GM23338 (cell line): ENCODE data around the gene CABLES2. TPM values are rescaled to one million over a fixed set of nuclear protein-coding genes. Genes with fewer than 3 reads are reported as not detected.

Experiments
- ATAC-seq: fragments of 200-7000 bp; cut with Tn5 transposase; 3 replicates; pipeline ENCODE4 v1.9.1; 2020
- DNase-seq: peaks from one replicate; pipeline ENCODE4 v3.0.0-alpha.2; 2015; ENCODE audit warnings: low spot score
- H2AFZ ChIP-seq: fragments of 200-600 bp; sonication (generic); 2 replicates; pipeline ENCODE4 v1.8.0; 2016; ENCODE audit warnings: antibody characterized with exemption, mild to moderate bottlenecking, moderate library complexity
- H3F3A ChIP-seq: fragments of 200-600 bp; sonication (generic); replicated peaks from 2 replicates; pipeline ENCODE4 v1.8.0; 2017; ENCODE audit warnings: antibody characterized with exemption, mixed run types, low read depth
- H3K27ac ChIP-seq: fragments of 200-600 bp; sonication (generic); 2 replicates; pipeline ENCODE4 v1.6.1; 2016; ENCODE audit warnings: low read depth
- H3K27me3 ChIP-seq: fragments of 200-600 bp; sonication (generic); 2 replicates; pipeline ENCODE4 v1.8.0; 2016; ENCODE audit warnings: mild to moderate bottlenecking, mixed run types, moderate library complexity; ENCODE audit not compliant: insufficient read depth
- H3K36me3 ChIP-seq: fragments of 200-600 bp; sonication (generic); 2 replicates; pipeline ENCODE4 v1.8.0; 2016; ENCODE audit warnings: mild to moderate bottlenecking; ENCODE audit not compliant: insufficient read depth
- H3K4me1 ChIP-seq: fragments of 200-600 bp; sonication (generic); 2 replicates; pipeline ENCODE4 v1.8.0; 2016; ENCODE audit warnings: mild to moderate bottlenecking, moderate library complexity; ENCODE audit not compliant: insufficient read depth
- H3K4me2 ChIP-seq: fragments of 200-600 bp; sonication (generic); 2 replicates; pipeline ENCODE4 v1.7.1; 2017; ENCODE audit warnings: mixed run types
- H3K4me3 ChIP-seq: fragments of 200-600 bp; sonication (generic); 2 replicates; pipeline ENCODE4 v1.6.1; 2016; ENCODE audit warnings: mixed run types
- H3K79me2 ChIP-seq: fragments of 200-600 bp; sonication (generic); replicated peaks from 2 replicates; pipeline ENCODE4 v1.8.0; 2017; ENCODE audit warnings: mild to moderate bottlenecking; ENCODE audit not compliant: insufficient read depth
- H3K9me2 ChIP-seq: fragments of 200-600 bp; sonication (generic); 2 replicates; pipeline ENCODE4 v1.8.0; 2017; ENCODE audit not compliant: insufficient read depth
- H4K20me1 ChIP-seq: fragments of 200-600 bp; sonication (generic); replicated peaks from 2 replicates; pipeline ENCODE4 v1.8.0; 2017; ENCODE audit warnings: mild to moderate bottlenecking; ENCODE audit not compliant: insufficient read depth
- H3K27ac Mint-ChIP-seq: 2 replicates; pipeline ENCODE4 v1.8.0; 2020; ENCODE audit warnings: inconsistent platforms, mild to moderate bottlenecking, moderate library complexity, mixed read lengths
- H3K27me3 Mint-ChIP-seq: 3 replicates; pipeline ENCODE4 v1.8.0; 2022; ENCODE audit warnings: low read depth, mild to moderate bottlenecking, moderate library complexity, mixed read lengths, inconsistent platforms; ENCODE audit not compliant: insufficient read depth, poor library complexity
- H3K36me3 Mint-ChIP-seq: 3 replicates; pipeline ENCODE4 v1.8.0; 2021; ENCODE audit warnings: low read depth, mild to moderate bottlenecking, inconsistent platforms, moderate library complexity, mixed read lengths
- H3K4me1 Mint-ChIP-seq: 3 replicates; pipeline ENCODE4 v1.8.0; 2020; ENCODE audit warnings: mild to moderate bottlenecking, inconsistent platforms, mixed read lengths
- H3K4me3 Mint-ChIP-seq: 3 replicates; pipeline ENCODE4 v1.8.0; 2021; ENCODE audit warnings: moderate library complexity, mild to moderate bottlenecking, inconsistent platforms, mixed read lengths
- H3K9me3 Mint-ChIP-seq: 3 replicates; pipeline ENCODE4 v1.8.0; 2020; ENCODE audit warnings: moderate library complexity, mild to moderate bottlenecking, inconsistent platforms, mixed read lengths
- CREB1 ChIP-seq: fragments of 250-450 bp; sonication (Bioruptor Pico); IDR thresholded peaks from 2 replicates; pipeline ENCODE4 v1.5.0; 2020; ENCODE audit warnings: low read depth, mild to moderate bottlenecking, moderate library complexity
- CTCF ChIP-seq, 2 experiments: fragments of 200-600 bp in 1 of 2; sonication (generic) in 1 of 2; conservative IDR thresholded peaks; 2 replicates each; pipeline versions ENCODE4 v1.5.1 to v1.6.1; 2016 to 2017; ENCODE audit warnings: antibody characterized with exemption in 2 of 2, low read depth in 2 of 2, mild to moderate bottlenecking in 2 of 2, moderate library complexity in 1 of 2
- EZH2phosphoT487 ChIP-seq: fragments of 200-600 bp; sonication (generic); IDR thresholded peaks from one replicate; pipeline ENCODE4 v1.8.1; 2018; ENCODE audit warnings: antibody characterized with exemption; ENCODE audit not compliant: unreplicated experiment
- JUNB ChIP-seq: IDR thresholded peaks from one replicate; pipeline ENCODE4 v1.6.1; 2016; ENCODE audit warnings: antibody characterized with exemption; ENCODE audit not compliant: unreplicated experiment
- NANOG ChIP-seq: IDR thresholded peaks from 2 replicates; pipeline ENCODE4 v1.6.1; 2016; ENCODE audit warnings: antibody characterized with exemption, borderline replicate concordance
- REST ChIP-seq: IDR thresholded peaks from one replicate; pipeline ENCODE4 v1.6.1; 2018; ENCODE audit warnings: antibody characterized with exemption; ENCODE audit not compliant: unreplicated experiment
- STAT1 ChIP-seq: IDR thresholded peaks from one replicate; pipeline ENCODE4 v1.6.1; 2016; ENCODE audit warnings: antibody characterized with exemption; ENCODE audit not compliant: unreplicated experiment
- ZNF114 ChIP-seq: fragments of 250-450 bp; sonication (Bioruptor Pico); IDR thresholded peaks from 2 replicates; pipeline ENCODE4 v1.5.0; 2020; ENCODE audit warnings: mild to moderate bottlenecking, moderate library complexity
- ZNF331 ChIP-seq: fragments of 250-450 bp; sonication (Bioruptor Pico); IDR thresholded peaks from 2 replicates; pipeline ENCODE4 v1.5.0; 2020; ENCODE audit warnings: low read depth, mild to moderate bottlenecking, moderate library complexity
- polyA plus RNA-seq: library from polyadenylated mRNA; unstranded; fragments of >200 nt; fragmentation: Nextera tagmentation; extraction: Ambion mirVana; gene quantifications from 2 replicates; pipeline ENCODE4 v1.2.1, GENCODE V29; 2016
- total RNA-seq: library from RNA; depleted of rRNA; stranded (reverse); fragments of >200 nt; shearing (Covaris generic); gene quantifications from 2 replicates; pipeline ENCODE4 v1.2.3, GENCODE V29; 2014

CABLES2 gene
- total and polyA plus RNA-seq, 2 experiments from 2014 or later, result 4.3 to 12.7 TPM

DNA sequence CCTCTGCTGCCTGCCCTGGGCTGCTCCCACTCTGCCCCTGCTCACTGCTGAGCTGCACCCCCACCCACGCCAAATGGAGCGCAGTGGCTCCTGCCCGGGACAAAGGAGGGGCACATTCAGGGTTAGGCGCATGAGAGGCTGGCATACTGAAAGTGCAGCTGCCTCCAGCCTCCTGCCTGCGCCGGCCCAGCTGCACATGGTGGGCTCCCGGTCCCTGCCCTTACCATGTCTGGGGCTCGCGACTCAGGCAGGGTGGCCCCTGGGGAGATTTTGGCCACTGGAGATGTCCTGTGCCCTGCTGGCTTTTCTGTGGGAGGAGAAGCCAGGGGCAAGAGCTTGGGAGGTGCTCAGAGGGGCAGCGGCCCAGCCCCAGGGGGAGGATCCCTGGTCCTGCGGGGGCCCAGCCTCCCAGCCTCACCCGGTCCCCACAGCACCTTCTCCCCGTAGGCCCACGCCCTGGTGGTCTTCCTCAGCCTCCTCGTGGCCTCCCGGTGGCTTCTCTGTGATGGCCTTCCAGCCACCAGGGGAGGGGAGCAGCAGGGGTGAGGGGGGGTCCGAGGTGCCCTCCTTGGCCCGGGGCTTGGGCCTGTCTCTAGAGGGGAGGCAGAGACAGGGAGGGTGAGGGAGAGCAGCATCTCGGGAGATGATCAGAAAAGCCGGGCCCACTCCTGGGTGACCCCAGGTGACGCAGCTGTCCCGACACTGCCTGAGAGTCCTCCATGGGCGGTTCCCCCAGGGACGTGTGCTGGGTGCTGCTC lies 8.4 kb upstream of the CABLES2 start:
- H3K36me3 Mint-ChIP-seq, result no peaks in the 10 kb centered on the region
- no peak for TF ChIP-seq CREB1
- TF ChIP-seq STAT1, result no peak
- TF ChIP-seq EZH2phosphoT487, result no peak
- TF ChIP-seq CTCF (conservative IDR thresholded peaks at IDR 0.05; ENCODE audit: low read depth in 2 of 2), result no peak
- no peak for TF ChIP-seq ZNF114 (CRISPR knock-in tag)
- TF ChIP-seq REST, result no peak
- no peak for TF ChIP-seq ZNF331 (CRISPR knock-in tag)
- TF ChIP-seq NANOG, result no peak
- no peak for TF ChIP-seq JUNB
- DNase-seq (no peak), ATAC-seq (no peak)
- no peaks in the 10 kb centered on the region for H4K20me1 ChIP-seq
- H3K4me1 Mint-ChIP-seq, result no peaks in the 10 kb centered on the region
- H3K27ac ChIP-seq, result no peak overlapping the region
- H2AFZ ChIP-seq, result no peak overlapping the region
- no peak overlapping the region for H3K4me2 ChIP-seq
- no peak overlapping the region for H3K4me3 Mint-ChIP-seq
- no peak overlapping the region for H3K4me3 ChIP-seq
- no peaks in the 10 kb centered on the region for H3K36me3 ChIP-seq
- H3K27me3 Mint-ChIP-seq, result peaks cover 2% of the 10 kb centered on the region
- no peaks in the 10 kb centered on the region for H3F3A ChIP-seq
- no peaks in the 10 kb centered on the region for H3K27me3 ChIP-seq
- no peaks in the 10 kb centered on the region for H3K9me3 Mint-ChIP-seq
- H3K9me2 ChIP-seq, result no peaks in the 10 kb centered on the region
- no peaks in the 10 kb centered on the region; the same call in 1 of the 2 replicates for H3K4me1 ChIP-seq
- H3K79me2 ChIP-seq, result no peaks in the 10 kb centered on the region
- H3K27ac Mint-ChIP-seq, result no peak overlapping the region

GRCh38 chr20:62413896-62414481 lies 6.9 kb upstream of the CABLES2 start:
- H3K27me3 ChIP-seq, result no peaks in the 10 kb centered on the region
- H3K9me3 Mint-ChIP-seq, result no peaks in the 10 kb centered on the region
- ATAC-seq (peak; percentile 59), DNase-seq (peak; percentile 58)
- TF ChIP-seq CTCF (conservative IDR thresholded peaks at IDR 0.05; ENCODE audit: low read depth in 2 of 2), result peak; percentile 35 to 60
- no peak for TF ChIP-seq ZNF114 (CRISPR knock-in tag)
- H2AFZ ChIP-seq, result no peak overlapping the region
- no peak overlapping the region for H3K4me3 ChIP-seq
- H3K27ac ChIP-seq, result no peak overlapping the region
- peaks cover 5% of the 10 kb centered on the region for H3K27me3 Mint-ChIP-seq
- H4K20me1 ChIP-seq, result no peaks in the 10 kb centered on the region
- no peaks in the 10 kb centered on the region for H3K36me3 ChIP-seq
- no peak overlapping the region for H3K4me2 ChIP-seq
- H3K27ac Mint-ChIP-seq, result no peak overlapping the region
- H3K4me1 ChIP-seq, result no peaks in the 10 kb centered on the region; the same call in 1 of the 2 replicates
- no peaks in the 10 kb centered on the region for H3F3A ChIP-seq
- H3K4me3 Mint-ChIP-seq, result no peak overlapping the region
- H3K79me2 ChIP-seq, result no peaks in the 10 kb centered on the region
- no peaks in the 10 kb centered on the region for H3K9me2 ChIP-seq
- no peaks in the 10 kb centered on the region for H3K36me3 Mint-ChIP-seq
- H3K4me1 Mint-ChIP-seq, result no peaks in the 10 kb centered on the region
